Bone marrow (tissue), 2 donors: Measurements from ENCODE around the gene NPHS1.
"Not testable (repeated sequence)": the region's sequence is repeated elsewhere in the genome, so short reads cannot be mapped to it uniquely, and the experiment has no call there.

ENCODE experiments used
- DNase-seq, 2 donors: peaks; one replicate each; lab custom pipeline; 2025; lab: John Stamatoyannopoulos, UW

The NPHS1 gene

DNA sequence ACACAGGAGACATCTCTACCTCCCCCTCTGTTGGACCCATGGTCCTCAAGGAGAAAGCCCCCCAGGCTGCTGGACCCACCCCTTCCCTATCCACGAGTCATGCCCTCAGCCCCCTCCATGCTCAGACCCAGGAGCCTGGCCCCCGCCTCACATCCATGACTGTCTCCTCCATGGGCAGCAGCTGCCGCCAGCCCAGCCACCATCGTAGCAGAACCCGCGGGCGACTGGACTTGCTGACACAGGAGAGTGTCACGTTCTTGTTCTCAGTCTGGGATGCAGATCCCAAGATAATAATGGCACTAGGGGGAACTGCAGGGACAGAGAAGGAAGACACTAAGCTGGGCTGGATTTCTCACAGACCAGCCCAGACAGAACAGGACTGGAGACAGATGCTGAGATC is 3.8 kb downstream of the NPHS1 start:
- no peak for DNase-seq

DNA sequence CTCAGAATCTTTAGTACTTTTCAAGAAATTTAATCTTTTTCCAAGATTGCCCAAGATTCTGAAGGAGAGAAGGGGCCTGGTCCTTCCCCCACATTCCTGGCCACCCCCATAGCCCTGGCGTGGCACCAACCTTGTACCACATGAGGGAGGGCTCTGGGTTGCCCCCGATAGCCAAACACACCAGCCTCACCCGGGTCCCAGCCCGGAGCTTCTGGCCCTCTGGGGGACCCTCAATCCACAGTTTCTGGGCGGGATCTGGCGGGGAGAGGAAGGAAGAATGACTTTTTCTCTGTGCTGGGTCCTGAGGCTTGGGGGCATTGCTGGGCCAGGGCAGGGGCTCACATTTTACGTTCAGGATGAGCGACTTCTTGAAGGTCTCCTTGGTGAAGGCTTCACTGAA is 4.4 kb downstream of the NPHS1 start:
- no peak for DNase-seq

DNA sequence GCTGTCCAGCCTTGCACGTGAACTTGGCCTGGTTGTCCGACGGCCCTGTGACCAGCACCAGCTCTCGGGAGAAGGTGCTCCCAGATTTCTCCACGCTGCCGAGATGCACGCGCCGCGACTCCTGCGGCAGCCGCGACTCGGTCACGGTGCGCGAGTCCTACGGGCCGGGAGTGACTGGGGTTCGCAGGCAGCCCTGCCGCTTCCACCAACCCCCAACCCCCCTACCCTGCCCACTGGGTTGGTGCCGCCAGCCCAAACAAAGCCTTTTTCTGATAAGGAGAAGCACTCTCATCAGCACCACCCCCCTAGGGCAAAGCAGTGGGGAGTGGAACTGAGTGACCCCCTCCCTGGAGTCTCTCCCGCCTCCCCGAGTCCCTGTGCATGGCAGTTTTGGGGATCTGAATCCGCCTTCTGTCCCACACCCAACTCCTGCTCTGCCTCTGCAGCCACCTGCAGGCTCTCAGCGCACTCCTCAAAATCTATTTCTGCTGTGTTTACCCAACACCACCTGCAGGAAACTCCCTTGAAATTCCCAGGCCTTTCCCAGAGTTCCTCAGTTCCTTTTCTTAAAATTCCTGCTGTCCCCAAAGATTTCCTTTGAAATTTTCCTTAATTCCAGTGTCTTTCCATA is 6.2 kb downstream of the NPHS1 start:
- DNase-seq, result no peak

DNA sequence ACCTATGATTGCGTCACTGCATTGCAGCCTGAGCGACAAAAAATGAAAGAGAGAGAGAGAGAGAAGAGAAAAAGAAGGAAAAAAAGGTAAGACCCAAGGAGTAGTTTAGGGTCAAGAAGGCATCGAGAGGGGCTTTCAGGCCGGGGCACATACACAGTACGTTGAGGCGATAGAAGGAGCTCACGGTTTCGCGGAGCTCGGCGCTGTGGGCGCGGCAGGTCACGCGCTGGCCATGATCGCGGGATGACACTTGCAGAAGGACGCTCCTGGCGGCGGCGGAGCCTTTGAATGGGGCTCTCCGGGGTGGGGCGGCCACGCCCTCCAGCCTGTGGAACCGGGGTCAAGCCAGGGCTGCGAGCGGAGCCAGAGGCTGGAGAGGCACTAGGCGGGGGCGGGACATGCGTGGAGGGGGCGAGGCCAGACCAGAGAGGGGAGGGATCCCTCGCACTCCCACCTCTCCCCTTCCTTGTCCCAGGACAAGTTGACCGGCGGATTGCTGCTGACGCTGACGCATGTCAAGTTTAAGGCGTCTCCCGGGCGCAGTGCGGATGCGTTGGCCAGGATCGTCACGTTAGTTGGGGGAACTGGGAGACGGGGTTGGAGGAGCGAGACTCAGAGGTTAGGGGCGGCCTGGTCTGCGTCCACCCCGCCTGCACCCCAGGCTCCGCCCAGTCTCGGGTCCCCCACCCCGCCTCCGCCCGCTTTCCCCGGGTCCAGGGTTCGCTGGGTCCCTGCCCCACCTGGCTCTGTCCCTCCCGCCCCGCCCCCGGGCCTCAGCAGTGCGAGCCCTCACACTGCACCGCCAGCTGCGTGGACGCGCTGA is 6.9 kb downstream of the NPHS1 start:
- no peak for DNase-seq

- DNase-seq, result no peak
Observed at GRCh38 chr19:35844482-35845214, 7.7 kb downstream of the NPHS1 start.

GRCh38 chr19:35843676-35844481 is 8.4 kb downstream of the NPHS1 start:
- DNase-seq, result no peak

DNA sequence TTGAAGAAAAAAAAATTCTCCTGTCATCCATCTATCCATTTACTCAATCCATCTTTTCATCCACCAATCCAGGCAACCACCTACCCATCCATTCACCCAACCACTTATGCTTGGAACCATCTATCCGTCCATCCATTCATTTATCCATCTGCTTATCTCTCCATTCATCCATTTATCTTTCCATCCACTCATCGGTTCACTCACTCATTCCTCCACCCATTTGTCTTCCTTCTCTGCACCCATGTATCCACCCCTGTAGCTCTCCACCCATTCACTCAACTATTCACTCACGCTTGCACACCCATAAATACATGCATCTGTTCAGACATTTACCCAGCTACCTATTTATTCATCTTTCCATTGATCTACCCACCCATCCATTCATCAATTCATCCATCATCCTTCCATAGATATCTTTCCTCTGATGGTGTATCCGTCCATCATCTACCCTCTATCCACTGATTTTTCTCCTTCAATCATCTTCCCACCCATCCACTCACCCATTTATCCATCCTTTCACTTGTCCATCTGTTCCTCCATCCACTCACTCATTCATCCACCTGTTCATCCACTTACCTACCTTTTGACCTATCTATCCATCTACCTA is 9.5 kb downstream of the NPHS1 start:
- no peak for DNase-seq

- no peak for DNase-seq
Observed at GRCh38 chr19:35841961-35842595, 10.2 kb downstream of the NPHS1 start.

DNA sequence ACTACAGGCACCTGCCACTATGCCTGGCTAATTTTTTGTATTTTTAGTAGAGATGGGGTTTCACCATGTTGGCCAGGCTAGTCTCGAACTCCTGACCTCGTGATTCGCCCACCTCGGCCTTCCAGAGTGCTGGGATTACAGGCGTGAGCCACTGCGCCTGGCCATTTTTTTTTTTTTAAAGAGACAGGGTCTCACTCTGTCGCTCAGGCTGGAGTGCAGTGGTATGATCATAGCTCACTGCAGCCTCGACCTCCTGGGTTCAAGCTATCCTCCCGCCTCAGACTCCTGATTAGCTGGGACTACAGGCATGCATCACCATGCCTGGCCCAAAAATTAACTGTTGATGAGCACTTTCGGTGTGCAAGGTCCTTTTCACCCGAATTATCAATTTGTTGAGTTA is 16.2 kb downstream of the NPHS1 start:
- DNase-seq, result not testable (repeated sequence)

DNA sequence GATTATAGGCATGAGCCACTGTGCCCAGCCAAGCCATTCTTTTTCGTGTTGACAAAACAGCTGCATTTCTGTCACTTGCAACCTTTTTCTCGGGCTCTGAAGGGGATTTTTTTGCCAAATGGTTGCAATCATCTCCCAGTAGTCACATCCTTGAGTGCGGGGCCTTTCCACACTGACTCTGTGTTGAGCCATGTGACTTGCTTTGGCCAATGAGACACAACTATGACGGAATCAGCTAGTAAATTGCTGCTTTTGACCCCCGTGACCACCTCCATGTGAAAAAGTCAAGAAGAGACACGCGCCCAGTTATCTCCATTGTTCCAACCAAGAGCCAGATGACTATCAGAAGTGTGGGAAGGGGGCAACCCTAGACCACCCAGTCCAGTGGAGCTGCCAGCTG is 18.3 kb downstream of the NPHS1 start:
- DNase-seq, result no peak

GRCh38 chr19:35832054-35832453 is 20.2 kb downstream of the NPHS1 start:
- no peak for DNase-seq

DNA sequence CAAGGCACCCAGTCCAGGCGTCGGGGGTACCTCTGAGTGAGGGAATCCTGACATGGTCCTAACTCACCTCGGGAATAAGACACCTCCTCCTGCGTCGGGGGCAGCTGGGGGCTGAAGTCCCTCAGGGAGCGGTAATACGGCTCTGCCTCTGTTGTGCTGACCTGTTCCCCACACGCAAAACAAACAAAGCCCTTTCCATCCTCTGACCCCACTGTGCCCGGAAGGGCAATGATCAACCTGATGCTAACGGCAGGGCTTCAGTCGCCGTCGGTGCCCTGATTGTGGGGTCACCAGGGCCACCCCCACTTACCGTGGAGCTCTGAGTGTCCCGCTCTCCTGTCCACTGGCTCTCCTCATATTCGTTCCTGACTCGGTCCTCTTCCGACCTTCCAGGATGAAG is 21.3 kb downstream of the NPHS1 start:
- DNase-seq, result no peak

GRCh38 chr19:35828692-35829301 is 23.5 kb downstream of the NPHS1 start:
- DNase-seq, result no peak

DNA sequence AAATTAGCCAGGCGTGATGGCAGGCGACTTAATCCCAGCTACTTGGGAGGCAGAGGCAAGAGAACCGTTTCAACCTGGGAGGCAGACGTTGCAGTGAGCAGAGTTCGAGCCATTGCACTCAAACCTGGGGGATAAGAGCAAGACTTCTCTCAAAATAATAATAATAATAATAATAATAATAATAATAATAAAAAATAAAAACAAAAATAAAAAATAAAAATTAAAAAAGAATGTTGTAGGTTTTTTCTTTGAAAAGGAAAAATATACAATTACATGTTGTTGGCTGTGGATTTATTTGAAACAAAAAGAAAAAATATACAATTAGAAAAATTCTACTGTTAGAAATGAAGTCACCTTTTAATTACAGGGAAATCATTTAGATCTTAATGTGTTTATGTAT is 28.2 kb downstream of the NPHS1 start:
- DNase-seq, result no peak

DNA sequence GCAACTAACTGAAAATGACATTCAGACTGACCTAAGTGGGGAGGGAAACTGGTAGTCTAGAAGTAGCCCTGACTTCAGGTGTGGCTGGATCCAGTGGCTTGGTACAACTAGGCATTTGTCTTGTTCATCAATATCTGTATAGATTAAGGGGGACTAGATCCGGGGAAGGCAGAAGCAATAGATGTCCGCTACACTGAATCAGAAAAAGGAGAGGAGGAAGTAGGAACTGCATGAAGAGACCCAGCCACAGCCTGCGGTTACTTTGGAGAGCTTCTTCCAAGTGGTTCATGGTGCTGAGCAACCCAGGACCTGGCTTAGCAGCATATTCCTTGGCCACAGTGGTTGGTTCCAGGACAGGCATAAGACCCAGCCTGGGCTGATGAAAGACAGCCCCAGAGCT is 29.7 kb downstream of the NPHS1 start:
- DNase-seq, result no peak

DNA sequence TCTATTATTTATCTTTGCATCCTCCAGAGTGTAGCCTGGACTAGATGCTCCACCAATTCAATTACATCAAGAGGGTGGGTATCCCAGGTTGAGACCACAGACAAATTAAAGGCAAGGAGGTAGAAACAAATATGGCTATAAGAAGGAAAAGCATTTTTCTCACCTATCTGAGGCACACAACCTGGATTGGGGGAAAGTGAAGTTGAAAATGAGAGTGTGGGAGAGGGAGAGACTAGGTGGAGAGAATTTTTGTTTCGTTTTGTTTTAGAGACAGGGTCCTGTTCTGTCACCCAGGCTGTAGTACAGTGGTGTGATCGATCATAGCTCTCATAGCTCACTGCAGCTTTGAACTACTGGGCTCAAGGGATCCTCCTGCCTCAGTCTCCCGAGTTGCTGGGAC is 33.9 kb downstream of the NPHS1 start:
- DNase-seq, result no peak

GRCh38 chr19:35816846-35817245 is 35.5 kb downstream of the NPHS1 start:
- DNase-seq, result no peak

DNA sequence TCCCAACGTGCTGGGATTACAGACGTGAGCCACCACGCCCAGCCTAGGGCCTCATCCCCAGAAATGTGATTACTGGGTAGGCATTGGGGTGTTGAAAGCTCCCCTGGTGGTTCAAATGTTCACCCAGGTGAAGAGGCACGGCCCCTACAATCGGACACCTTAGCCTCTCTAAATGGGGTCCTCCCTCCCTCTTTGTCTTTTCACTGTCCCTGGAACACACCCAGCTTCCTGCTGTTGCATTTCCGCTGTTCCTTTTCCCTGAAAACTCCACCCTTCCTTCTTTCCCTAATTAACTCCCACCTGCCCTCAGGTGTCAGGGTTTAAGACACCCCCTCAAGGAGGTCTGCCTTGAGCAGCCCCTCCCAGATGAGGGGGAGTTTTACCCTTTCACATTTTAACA is 36.0 kb downstream of the NPHS1 start:
- no peak for DNase-seq

DNA sequence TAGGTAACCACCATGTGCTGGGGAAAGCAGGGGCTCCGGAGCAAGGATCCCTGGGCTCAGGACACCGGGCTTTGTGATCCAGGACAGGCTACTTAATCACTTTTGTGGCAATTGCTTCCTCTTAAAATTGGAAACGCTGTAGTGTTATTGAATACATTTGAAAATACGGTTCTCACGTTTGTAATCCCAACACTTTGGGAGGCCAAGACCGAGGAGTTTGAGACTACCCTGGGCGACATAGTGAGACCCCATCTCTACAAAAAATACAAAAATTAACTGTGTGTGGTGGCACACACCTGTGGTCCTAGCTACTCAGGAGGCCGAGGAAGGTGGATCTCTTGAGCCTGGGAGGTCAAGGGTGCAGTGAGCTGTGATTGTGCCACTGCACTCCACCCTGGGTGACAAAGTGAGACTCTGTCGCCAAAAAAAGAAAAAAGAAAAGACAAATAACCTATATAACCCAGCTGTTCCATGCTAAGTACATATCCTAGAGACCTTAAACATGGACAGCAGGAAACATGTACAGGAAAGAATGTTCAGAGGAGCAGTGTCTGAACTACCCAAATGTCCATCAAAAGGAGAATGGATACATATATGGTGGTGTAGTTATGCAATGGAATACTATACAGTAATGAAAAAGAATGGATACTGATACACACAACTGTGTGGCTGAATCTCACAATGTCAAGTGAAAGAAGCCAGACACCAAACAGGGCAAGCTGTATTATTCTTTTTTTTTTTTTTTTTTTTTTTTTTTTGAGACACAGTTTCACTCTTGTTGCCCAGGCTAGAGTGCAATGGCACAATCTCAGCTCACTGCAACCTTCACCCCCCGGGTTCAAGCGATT is 39.0 kb downstream of the NPHS1 start:
- DNase-seq, result no peak
